ENCODE results near the gene SORD.
"Not testable (repeated sequence)": the region's sequence is repeated elsewhere in the genome, so short reads cannot be mapped to it uniquely, and the experiment has no call there.

The SORD gene

GRCh38 chr15:45097466-45097865 lies 74.5 kb downstream of the SORD start:
- DNase-seq (ENCODE audit: low read depth), result no peak

- DNase-seq (ENCODE audit: low read depth), result no peak
These were observed 76.7 kb downstream of the SORD start for GRCh38 chr15:45099549-45100165.

- DNase-seq (ENCODE audit: low read depth), result no peak
These were observed 78.1 kb downstream of the SORD start for GRCh38 chr15:45100884-45101625.

GRCh38 chr15:45101749-45102148 lies 78.8 kb downstream of the SORD start:
- DNase-seq (ENCODE audit: low read depth), result no peak

GRCh38 chr15:45102226-45102625 lies 79.2 kb downstream of the SORD start:
- DNase-seq (ENCODE audit: low read depth), result no peak

GRCh38 chr15:45104170-45104569 lies 81.2 kb downstream of the SORD start:
- DNase-seq (ENCODE audit: low read depth), result not testable (repeated sequence)

GRCh38 chr15:45105586-45105985 lies 82.6 kb downstream of the SORD start:
- no peak for DNase-seq (ENCODE audit: low read depth)

- DNase-seq (ENCODE audit: low read depth), result no peak
These were observed 83.2 kb downstream of the SORD start for GRCh38 chr15:45106002-45106790.

- no peak for DNase-seq (ENCODE audit: low read depth)
These were observed 85.1 kb downstream of the SORD start for GRCh38 chr15:45107941-45108630.

- DNase-seq (ENCODE audit: low read depth), result no peak
These were observed 87.3 kb downstream of the SORD start for GRCh38 chr15:45110256-45110820.

GRCh38 chr15:45111390-45112142 lies 88.6 kb downstream of the SORD start:
- no peak for DNase-seq (ENCODE audit: low read depth)

GRCh38 chr15:45112143-45112590 lies 89.2 kb downstream of the SORD start:
- no peak for DNase-seq (ENCODE audit: low read depth)

- no peak for DNase-seq (ENCODE audit: low read depth)
These were observed 89.8 kb downstream of the SORD start for GRCh38 chr15:45112591-45113379.

GRCh38 chr15:45113380-45113990 lies 90.5 kb downstream of the SORD start:
- DNase-seq (ENCODE audit: low read depth), result no peak

GRCh38 chr15:45114076-45114750 lies 91.2 kb downstream of the SORD start, which contains the start of the genes DUOX2 and DUOXA2:
Gene DUOX2, minus strand, starts transcription at chr15:45114172. Its CDS starts 761 bp downstream, at chr15:45113411.
Gene DUOXA2, plus strand, starts transcription at chr15:45114326. Its CDS starts 280 bp downstream, at chr15:45114606.
- no peak for DNase-seq (ENCODE audit: low read depth)

GRCh38 chr15:45114751-45115085 lies 91.7 kb downstream of the SORD start:
- DNase-seq (ENCODE audit: low read depth), result no peak

- DNase-seq (ENCODE audit: low read depth), result no peak
These were observed 92.4 kb downstream of the SORD start for GRCh38 chr15:45115312-45115820.

GRCh38 chr15:45116006-45116481 lies 93.0 kb downstream of the SORD start:
- no peak for DNase-seq (ENCODE audit: low read depth)
